ENCODE results near the gene ACVR1.
"Not testable (repeated sequence)": the region's sequence is repeated elsewhere in the genome, so short reads cannot be mapped to it uniquely, and the experiment has no call there.

ACVR1 gene

DNA sequence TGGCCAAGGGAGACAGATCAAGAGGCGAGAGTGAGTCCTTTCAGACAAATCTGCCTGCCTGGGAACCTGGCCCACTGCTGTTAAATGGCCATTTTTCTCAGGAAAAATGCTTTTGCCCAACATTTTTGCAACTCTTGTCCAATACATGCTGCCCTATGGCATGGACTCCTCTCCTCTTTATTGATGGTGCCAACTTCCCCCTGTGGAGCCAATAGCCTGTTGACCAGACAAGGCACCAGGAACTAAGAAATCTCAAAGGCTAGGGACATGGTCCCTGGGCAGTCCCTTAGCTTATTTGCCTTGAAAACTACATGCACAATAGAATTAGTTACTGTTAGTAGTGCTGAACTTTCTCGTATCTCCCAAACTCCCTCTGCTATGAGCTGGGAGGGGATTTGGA is 155.6 kb downstream of the ACVR1 start:
- TF ChIP-seq, protein P1, sequence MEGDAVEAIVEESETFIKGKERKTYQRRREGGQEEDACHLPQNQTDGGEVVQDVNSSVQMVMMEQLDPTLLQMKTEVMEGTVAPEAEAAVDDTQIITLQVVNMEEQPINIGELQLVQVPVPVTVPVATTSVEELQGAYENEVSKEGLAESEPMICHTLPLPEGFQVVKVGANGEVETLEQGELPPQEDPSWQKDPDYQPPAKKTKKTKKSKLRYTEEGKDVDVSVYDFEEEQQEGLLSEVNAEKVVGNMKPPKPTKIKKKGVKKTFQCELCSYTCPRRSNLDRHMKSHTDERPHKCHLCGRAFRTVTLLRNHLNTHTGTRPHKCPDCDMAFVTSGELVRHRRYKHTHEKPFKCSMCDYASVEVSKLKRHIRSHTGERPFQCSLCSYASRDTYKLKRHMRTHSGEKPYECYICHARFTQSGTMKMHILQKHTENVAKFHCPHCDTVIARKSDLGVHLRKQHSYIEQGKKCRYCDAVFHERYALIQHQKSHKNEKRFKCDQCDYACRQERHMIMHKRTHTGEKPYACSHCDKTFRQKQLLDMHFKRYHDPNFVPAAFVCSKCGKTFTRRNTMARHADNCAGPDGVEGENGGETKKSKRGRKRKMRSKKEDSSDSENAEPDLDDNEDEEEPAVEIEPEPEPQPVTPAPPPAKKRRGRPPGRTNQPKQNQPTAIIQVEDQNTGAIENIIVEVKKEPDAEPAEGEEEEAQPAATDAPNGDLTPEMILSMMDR (IDR thresholded peaks at IDR 0.05; ENCODE audit: low read depth, low read length): no peak
- no peak for DNase-seq
- H3K36me3 ChIP-seq: no peaks in the 10 kb centered on the region
- H3K9me3 ChIP-seq: no peaks in the 10 kb centered on the region
- H3K27me3 ChIP-seq: no peaks in the 10 kb centered on the region
- no peaks in the 10 kb centered on the region for H3K4me1 ChIP-seq
- no peak overlapping the region for H3K4me3 ChIP-seq (ENCODE audit: low read depth, low read length)

DNA sequence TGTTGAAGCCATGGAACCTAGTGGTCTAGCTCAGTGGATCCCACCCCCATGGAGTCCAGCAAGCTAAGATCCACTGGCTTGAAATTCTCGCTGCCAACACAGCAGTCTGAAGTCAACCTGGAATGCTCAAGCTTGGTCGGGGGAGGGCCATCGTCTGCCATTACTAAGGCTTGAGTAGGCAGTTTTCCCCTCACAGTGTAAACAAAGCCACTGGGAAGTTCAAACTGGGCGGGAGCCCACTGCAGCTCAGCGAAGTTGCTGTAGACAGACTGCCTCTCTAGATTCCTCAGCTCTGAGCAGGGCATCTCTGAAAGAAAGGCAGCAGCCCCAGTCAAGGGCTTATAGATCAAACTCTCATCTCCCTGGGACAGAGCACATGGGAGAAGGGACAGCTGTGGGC is 171.5 kb downstream of the ACVR1 start:
- DNase-seq, H3K27me3 ChIP-seq, H3K9me3 ChIP-seq: not testable (repeated sequence)

DNA sequence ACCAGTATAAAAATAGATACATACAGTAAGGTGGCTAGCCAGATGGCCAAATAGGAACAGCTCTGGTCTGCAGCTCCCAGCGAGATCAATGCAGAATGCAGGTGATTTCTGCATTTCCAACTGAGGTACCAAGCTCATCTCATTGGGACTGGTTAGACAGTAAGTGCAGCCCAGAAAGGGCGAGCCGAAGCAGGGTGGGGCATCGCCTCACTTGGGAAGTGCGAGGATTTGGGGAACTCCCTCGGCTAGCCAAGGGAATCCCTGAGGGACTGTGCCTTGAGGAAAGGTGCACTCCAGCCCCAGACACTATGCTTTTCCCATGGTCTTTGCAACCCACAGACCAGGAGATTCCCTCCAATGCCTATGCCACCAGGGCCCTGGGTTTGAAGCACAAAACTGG is 172.0 kb downstream of the ACVR1 start:
- not testable (repeated sequence) for DNase-seq; H3K27me3 ChIP-seq; H3K4me3 ChIP-seq (ENCODE audit: low read depth, low read length); H3K4me1 ChIP-seq; H3K9me3 ChIP-seq; H3K36me3 ChIP-seq

More for the DNA sequence above, 171.5 kb downstream of the ACVR1 start:
- not testable (repeated sequence) for H3K4me3 ChIP-seq (ENCODE audit: low read depth, low read length); H3K4me1 ChIP-seq; H3K36me3 ChIP-seq

DNA sequence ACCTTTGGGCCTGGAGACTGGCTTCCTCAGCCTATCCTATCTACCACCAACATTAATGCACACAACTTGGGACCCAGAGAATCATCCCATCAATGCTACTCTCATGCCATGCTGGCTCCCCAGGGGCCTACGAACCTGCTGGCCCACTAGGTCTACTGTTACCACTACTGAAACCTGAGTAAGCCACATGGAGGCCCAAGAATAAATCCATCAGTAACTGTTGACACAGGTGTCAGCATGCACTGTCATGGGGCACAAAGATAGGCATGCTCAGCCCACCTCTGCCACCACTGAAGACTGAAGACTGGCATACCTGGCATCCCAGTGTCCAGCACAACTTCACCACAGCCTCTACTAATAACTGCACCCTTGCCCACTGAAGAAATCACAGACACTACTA is 176.3 kb downstream of the ACVR1 start:
- no peak overlapping the region for H3K4me3 ChIP-seq (ENCODE audit: low read depth, low read length)
- no peak for DNase-seq
- no peaks in the 10 kb centered on the region for H3K27me3 ChIP-seq
- no peaks in the 10 kb centered on the region for H3K36me3 ChIP-seq
- H3K4me1 ChIP-seq: no peaks in the 10 kb centered on the region
- no peaks in the 10 kb centered on the region for H3K9me3 ChIP-seq
- TF ChIP-seq, protein P1 (IDR thresholded peaks at IDR 0.05; ENCODE audit: low read depth, low read length): no peak

DNA sequence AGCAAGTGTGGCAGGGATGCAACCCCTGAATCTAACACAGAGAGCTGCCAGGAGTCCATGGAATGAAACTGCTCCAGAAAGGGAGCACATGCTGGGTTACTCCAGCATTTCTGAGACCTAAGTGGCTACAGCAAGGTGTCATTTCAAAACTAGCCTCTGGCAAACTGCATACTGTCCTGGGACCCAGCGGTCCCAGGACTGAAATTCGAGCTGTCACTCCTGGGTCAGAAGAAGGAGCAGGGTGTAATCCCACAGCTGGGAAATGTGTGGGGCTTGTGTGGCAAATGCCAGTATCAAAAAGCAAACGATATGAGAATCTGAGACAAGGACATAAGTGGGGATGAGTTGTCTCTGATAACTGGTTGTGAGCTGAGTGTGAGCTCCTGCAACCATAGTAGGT is 177.1 kb downstream of the ACVR1 start:
- H3K4me1 ChIP-seq: no peaks in the 10 kb centered on the region
- no peak for DNase-seq
- H3K9me3 ChIP-seq: no peaks in the 10 kb centered on the region
- no peaks in the 10 kb centered on the region for H3K27me3 ChIP-seq
- TF ChIP-seq, protein P1 (IDR thresholded peaks at IDR 0.05; ENCODE audit: low read depth, low read length): no peak
- no peak overlapping the region for H3K4me3 ChIP-seq (ENCODE audit: low read depth, low read length)
- no peaks in the 10 kb centered on the region for H3K36me3 ChIP-seq

DNA sequence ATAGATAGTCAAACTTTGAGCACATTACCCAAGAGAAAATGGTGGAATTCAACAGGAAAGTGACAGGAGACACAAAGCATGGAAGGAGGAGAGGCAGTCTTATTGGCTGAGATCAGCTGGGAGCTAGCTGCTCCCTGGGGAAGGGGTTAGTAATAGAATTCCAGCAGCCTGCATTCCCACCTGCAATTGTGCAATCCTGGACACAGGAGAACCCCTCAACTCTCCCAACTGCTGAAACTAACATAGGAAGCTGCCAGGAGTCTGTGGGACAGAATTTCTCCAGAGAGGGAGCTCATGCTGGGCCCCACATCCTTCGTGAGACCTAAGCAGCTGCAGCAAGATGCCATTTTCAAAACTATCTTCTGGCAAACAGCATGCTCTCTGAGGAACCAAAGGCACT is 177.7 kb downstream of the ACVR1 start:
- DNase-seq: no peak
- no peaks in the 10 kb centered on the region for H3K36me3 ChIP-seq
- H3K4me3 ChIP-seq (ENCODE audit: low read depth, low read length): no peak overlapping the region
- H3K4me1 ChIP-seq: no peaks in the 10 kb centered on the region
- no peaks in the 10 kb centered on the region for H3K9me3 ChIP-seq
- no peaks in the 10 kb centered on the region for H3K27me3 ChIP-seq
- TF ChIP-seq, protein P1 (IDR thresholded peaks at IDR 0.05; ENCODE audit: low read depth, low read length): no peak

DNA sequence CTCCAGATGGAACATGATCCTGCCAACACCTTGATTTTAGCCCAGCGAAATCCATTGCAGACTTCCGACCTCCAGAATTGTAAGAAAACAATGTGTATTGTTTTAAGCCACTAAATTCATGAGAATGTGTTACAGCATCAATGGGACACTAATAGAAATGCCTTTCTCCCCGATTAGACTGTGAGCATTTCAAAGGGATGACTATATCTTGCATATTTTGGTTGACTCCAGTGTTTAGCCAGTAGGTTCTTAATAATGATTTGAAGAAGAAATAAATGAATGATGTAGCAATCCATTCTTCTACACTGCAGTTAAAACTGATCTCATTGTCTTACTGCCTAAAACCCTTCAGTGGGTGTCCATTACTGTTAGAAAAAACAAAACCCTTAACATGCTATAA is 180.1 kb downstream of the ACVR1 start:
- H3K27me3 ChIP-seq: no peaks in the 10 kb centered on the region
- H3K4me1 ChIP-seq: no peaks in the 10 kb centered on the region
- no peak overlapping the region for H3K4me3 ChIP-seq (ENCODE audit: low read depth, low read length)
- TF ChIP-seq, protein P1 (IDR thresholded peaks at IDR 0.05; ENCODE audit: low read depth, low read length): no peak
- H3K9me3 ChIP-seq: no peaks in the 10 kb centered on the region
- DNase-seq: no peak
- H3K36me3 ChIP-seq: no peaks in the 10 kb centered on the region
